ENCODE data around the gene MCC.

DNA sequence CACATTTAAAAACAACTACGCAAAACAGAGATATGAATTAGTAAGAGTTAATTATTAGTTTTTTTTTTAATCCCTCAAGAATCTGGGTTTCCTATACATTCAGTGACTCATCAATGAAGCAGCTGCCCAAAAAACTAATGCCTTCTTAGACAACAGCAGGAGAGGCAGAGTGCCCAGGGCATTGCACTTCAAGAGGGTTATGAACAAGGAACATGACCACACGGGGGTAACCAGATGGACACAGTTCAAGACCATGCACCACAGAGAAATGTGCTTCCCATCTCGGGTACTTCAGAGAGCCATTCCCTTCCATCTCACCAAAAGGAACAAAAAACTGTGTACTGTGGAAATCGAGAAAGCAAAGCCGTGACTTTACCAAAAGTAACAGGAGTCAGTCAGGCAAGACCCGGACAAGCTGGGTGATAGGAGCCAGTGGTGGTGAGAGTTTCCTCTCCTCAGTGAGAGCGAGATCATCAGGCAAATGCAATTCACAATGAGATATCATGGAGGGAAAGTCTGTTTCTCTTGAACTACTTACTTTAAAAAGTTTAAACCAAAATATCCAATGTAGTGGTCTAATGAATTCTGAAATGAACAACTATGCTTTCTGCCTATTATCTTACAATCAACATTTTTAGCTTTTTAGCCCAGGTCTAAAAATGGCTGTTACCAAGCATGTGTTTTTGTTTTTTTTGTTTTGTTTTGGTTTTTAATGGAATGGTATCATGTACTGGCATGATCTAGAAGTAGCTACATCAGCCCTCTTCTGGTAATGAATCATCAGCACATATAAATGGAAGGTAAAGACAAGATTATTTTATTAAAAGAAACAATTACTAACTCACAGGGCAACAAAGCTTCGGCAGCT lies 245.5 kb downstream of the MCC start:
- TF ChIP-seq POLR2A (IDR thresholded peaks at IDR 0.05; ENCODE audit: low read length) (no peak), GATA1 (IDR thresholded peaks at IDR 0.05; ENCODE audit: low read depth, low read length) (no peak)

Measured in erythroblast (primary cell).